Activated CD4-positive, alpha-beta T cell treated with anti-CD3 and anti-CD28 coated beads for 1 hour (primary cell): ENCODE results near the gene SMIM5.
"Not testable (repeated sequence)": the region's sequence is repeated elsewhere in the genome, so short reads cannot be mapped to it uniquely, and the experiment has no call there.

Source experiments
- DNase-seq: peaks from one replicate; pipeline ENCODE4 v3.0.0-alpha.2; 2020

SMIM5 gene

GRCh38 chr17:75626496-75627038 is 6.7 kb upstream of the SMIM5 start:
- DNase-seq: no peak

GRCh38 chr17:75627094-75627493 is 6.1 kb upstream of the SMIM5 start:
- DNase-seq: no peak

GRCh38 chr17:75628425-75628824 is 4.8 kb upstream of the SMIM5 start:
- DNase-seq: no peak

- no peak for DNase-seq
Observed at GRCh38 chr17:75629157-75629556, 4.1 kb upstream of the SMIM5 start.

GRCh38 chr17:75630071-75630917 is 2.9 kb upstream of the SMIM5 start:
- no peak for DNase-seq

- DNase-seq: no peak
Observed at GRCh38 chr17:75631353-75631752, 1.9 kb upstream of the SMIM5 start.

- no peak for DNase-seq
Observed at GRCh38 chr17:75632428-75632827, 806 bp upstream of the SMIM5 start.

- peak; percentile 37 for DNase-seq
Observed at GRCh38 chr17:75633486-75634375, 497 bp downstream of the SMIM5 start.

- no peak for DNase-seq
Observed at GRCh38 chr17:75634376-75634740, 1.1 kb downstream of the SMIM5 start.

- DNase-seq: no peak
Observed at GRCh38 chr17:75634754-75635609, 1.7 kb downstream of the SMIM5 start.

GRCh38 chr17:75635610-75636202 is 2.5 kb downstream of the SMIM5 start:
- DNase-seq: no peak

- no peak for DNase-seq
Observed at GRCh38 chr17:75636381-75637142, 3.3 kb downstream of the SMIM5 start.

- no peak for DNase-seq
Observed at GRCh38 chr17:75637143-75637538, 3.9 kb downstream of the SMIM5 start.

- DNase-seq: no peak
Observed at GRCh38 chr17:75637551-75637950, 4.3 kb downstream of the SMIM5 start.

GRCh38 chr17:75638039-75638438 is 4.8 kb downstream of the SMIM5 start:
- not testable (repeated sequence) for DNase-seq

- no peak for DNase-seq
Observed at GRCh38 chr17:75638893-75639292, 5.7 kb downstream of the SMIM5 start.

GRCh38 chr17:75639327-75639726 is 6.1 kb downstream of the SMIM5 start:
- no peak for DNase-seq

- no peak for DNase-seq
Observed at GRCh38 chr17:75639771-75640555, 6.7 kb downstream of the SMIM5 start.

- no peak for DNase-seq
Observed at GRCh38 chr17:75640556-75641119, 7.4 kb downstream of the SMIM5 start.

- DNase-seq: no peak
Observed at GRCh38 chr17:75641343-75641742, 8.1 kb downstream of the SMIM5 start.
